HK-2 (cell line): ENCODE results near the gene RNF121.
A peak's percentile ranks its signal among the peaks of the same experiment; 100 is the strongest.

Experiments
- DNase-seq: peaks from one replicate; pipeline ENCODE4 v3.0.0-alpha.2; 2018; ENCODE audit not compliant: unreplicated experiment

RNF121 gene

GRCh38 chr11:71934213-71934612 is 5.4 kb downstream of the RNF121 start:
- DNase-seq, result no peak

GRCh38 chr11:71935338-71935925 is 6.6 kb downstream of the RNF121 start:
- no peak for DNase-seq

GRCh38 chr11:71936825-71937224 is 8.0 kb downstream of the RNF121 start:
- no peak for DNase-seq

- DNase-seq, result no peak
These were observed 9.0 kb downstream of the RNF121 start for GRCh38 chr11:71937826-71938225.

- DNase-seq, result no peak
These were observed 11.8 kb downstream of the RNF121 start for GRCh38 chr11:71940561-71941219.

- DNase-seq, result peak; percentile 27
These were observed 17.3 kb downstream of the RNF121 start for GRCh38 chr11:71946144-71946571.

GRCh38 chr11:71947498-71947897 is 18.7 kb downstream of the RNF121 start:
- DNase-seq, result no peak

- no peak for DNase-seq
These were observed 19.6 kb downstream of the RNF121 start for GRCh38 chr11:71948314-71949027.

GRCh38 chr11:71949034-71949433 is 20.2 kb downstream of the RNF121 start:
- DNase-seq, result no peak

GRCh38 chr11:71951741-71952310 is 23.0 kb downstream of the RNF121 start:
- no peak for DNase-seq

- DNase-seq, result no peak
These were observed 27.1 kb downstream of the RNF121 start for GRCh38 chr11:71955898-71956456.

- DNase-seq, result no peak
These were observed 33.7 kb downstream of the RNF121 start for GRCh38 chr11:71962428-71963038.

GRCh38 chr11:71963468-71963867 is 34.6 kb downstream of the RNF121 start:
- DNase-seq, result no peak

GRCh38 chr11:71964641-71965040 is 35.8 kb downstream of the RNF121 start:
- no peak for DNase-seq

- no peak for DNase-seq
These were observed 42.8 kb downstream of the RNF121 start for GRCh38 chr11:71971680-71972079.

GRCh38 chr11:71976551-71976950 is 47.7 kb downstream of the RNF121 start:
- no peak for DNase-seq

- DNase-seq, result no peak
These were observed 48.2 kb downstream of the RNF121 start for GRCh38 chr11:71977090-71977489.

- no peak for DNase-seq
These were observed 49.0 kb downstream of the RNF121 start for GRCh38 chr11:71977743-71978418.

- DNase-seq, result no peak
These were observed 50.2 kb downstream of the RNF121 start for GRCh38 chr11:71979094-71979493.

GRCh38 chr11:71979602-71980001 is 50.8 kb downstream of the RNF121 start:
- no peak for DNase-seq

GRCh38 chr11:71986131-71986530 is 57.3 kb downstream of the RNF121 start:
- DNase-seq, result no peak
